ENCODE measurements around the gene LGALSL.

The LGALSL gene

DNA sequence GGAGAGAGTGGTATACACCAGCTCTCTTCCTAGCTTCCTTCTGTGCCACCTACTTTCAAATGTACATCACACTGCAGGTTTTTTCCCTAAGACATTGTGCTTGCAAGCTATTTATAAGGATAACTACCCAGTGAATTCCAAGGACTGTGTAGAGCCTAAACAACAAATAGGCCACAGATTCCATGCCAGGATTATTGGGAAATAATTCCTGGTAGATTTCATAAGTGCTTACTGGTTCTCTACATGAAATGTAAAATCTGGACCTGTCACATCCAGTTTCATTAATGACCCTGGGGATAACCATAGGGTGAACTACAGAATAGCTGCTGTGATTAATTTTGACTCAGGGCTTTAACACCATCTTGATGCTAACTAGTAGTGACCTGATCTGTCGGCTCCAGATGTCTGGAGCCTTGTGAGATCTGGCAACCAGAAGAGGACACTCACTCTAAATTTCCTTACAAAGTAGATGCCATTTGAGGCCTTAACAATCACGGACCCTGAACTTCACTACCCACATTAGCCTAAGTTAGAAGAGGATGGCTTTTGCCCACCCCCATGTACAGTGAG, 34.3 kb upstream of the LGALSL start:
- no peak overlapping the region for H3K9ac ChIP-seq (ENCODE audit: low read length in 5 of 5)
- no peaks in the 10 kb centered on the region for H3K27me3 ChIP-seq (ENCODE audit: control insufficient read depth in 5 of 5, insufficient read depth in 4 of 5, low read length in 5 of 5)
- H3K27ac ChIP-seq (ENCODE audit: low read depth, low read length), result no peak overlapping the region
- no peaks in the 10 kb centered on the region for H3K36me3 ChIP-seq (ENCODE audit: control insufficient read depth in 5 of 5, insufficient read depth in 5 of 5, low read length in 5 of 5)
- H3K4me1 ChIP-seq (ENCODE audit: control insufficient read depth in 5 of 5, insufficient read depth in 5 of 5, low read length in 5 of 5), result peaks cover 3 to 17% (median 11%) of the 10 kb centered on the region in 5 donors
- H3K9me3 ChIP-seq (ENCODE audit: control insufficient read depth in 5 of 5, low read length in 5 of 5), result no peaks in the 10 kb centered on the region
- H3K4me3 ChIP-seq (ENCODE audit: low read depth in 1 of 5, low read length in 5 of 5), result no peak overlapping the region

DNA sequence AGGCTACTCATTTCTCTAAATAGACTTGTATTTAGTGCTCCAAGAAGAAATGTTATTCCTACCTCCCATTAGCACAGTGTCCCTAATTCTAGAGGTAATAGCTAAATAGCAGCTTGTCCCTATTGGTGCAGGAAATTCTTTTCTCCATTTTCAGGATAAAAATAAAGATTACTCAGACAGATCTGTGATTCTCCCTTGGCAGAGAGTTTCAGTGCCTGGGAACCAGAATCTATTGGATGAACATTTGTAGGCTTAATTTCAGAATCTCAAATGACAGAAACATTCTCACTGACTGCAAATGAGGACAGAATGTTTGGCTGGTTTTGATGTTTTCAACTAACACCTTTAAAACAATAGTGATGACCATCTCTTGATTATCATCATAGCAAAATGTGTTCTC, 33.3 kb upstream of the LGALSL start:
- H3K9ac ChIP-seq (ENCODE audit: low read length in 5 of 5), result no peak overlapping the region
- no peaks in the 10 kb centered on the region for H3K9me3 ChIP-seq (ENCODE audit: control insufficient read depth in 5 of 5, low read length in 5 of 5)
- no peaks in the 10 kb centered on the region for H3K27me3 ChIP-seq (ENCODE audit: control insufficient read depth in 5 of 5, insufficient read depth in 4 of 5, low read length in 5 of 5)
- H3K27ac ChIP-seq (ENCODE audit: low read depth, low read length), result no peak overlapping the region
- H3K4me1 ChIP-seq (ENCODE audit: control insufficient read depth in 5 of 5, insufficient read depth in 5 of 5, low read length in 5 of 5), result peaks cover 0 to 8% (median 4%) of the 10 kb centered on the region in 5 donors
- no peaks in the 10 kb centered on the region for H3K36me3 ChIP-seq (ENCODE audit: control insufficient read depth in 5 of 5, insufficient read depth in 5 of 5, low read length in 5 of 5)
- H3K4me3 ChIP-seq (ENCODE audit: low read depth in 1 of 5, low read length in 5 of 5), result no peak overlapping the region

DNA sequence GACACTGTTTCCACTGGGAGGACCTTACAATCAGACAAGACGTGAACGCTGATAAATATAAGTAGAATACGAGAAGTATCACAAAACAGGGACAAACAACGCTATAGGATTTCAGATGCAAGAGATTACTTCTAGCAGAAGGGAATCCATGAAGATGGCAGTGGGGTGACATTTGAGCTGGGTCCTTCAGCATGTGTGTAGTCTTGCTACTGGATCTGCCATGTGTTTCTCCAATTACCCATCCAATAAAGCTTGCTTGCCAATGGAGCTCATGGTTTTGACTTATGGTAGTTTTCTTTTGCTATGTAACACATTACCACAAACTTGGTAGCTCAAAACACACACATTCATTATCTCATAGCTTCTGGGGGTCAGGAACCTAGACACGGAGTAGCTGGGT, 32.8 kb upstream of the LGALSL start:
- Histone ChIP-seq H3K27ac (ENCODE audit: low read depth, low read length) (no peak overlapping the region), H3K4me1 (ENCODE audit: control insufficient read depth in 5 of 5, insufficient read depth in 5 of 5, low read length in 5 of 5) (peaks cover 0 to 8% (median 4%) of the 10 kb centered on the region in 5 donors), H3K9me3 (ENCODE audit: control insufficient read depth in 5 of 5, low read length in 5 of 5) (no peaks in the 10 kb centered on the region), H3K9ac (ENCODE audit: low read length in 5 of 5) (no peak overlapping the region), H3K36me3 (ENCODE audit: control insufficient read depth in 5 of 5, insufficient read depth in 5 of 5, low read length in 5 of 5) (no peaks in the 10 kb centered on the region), H3K4me3 (ENCODE audit: low read depth in 1 of 5, low read length in 5 of 5) (no peak overlapping the region), H3K27me3 (ENCODE audit: control insufficient read depth in 5 of 5, insufficient read depth in 4 of 5, low read length in 5 of 5) (no peaks in the 10 kb centered on the region)

DNA sequence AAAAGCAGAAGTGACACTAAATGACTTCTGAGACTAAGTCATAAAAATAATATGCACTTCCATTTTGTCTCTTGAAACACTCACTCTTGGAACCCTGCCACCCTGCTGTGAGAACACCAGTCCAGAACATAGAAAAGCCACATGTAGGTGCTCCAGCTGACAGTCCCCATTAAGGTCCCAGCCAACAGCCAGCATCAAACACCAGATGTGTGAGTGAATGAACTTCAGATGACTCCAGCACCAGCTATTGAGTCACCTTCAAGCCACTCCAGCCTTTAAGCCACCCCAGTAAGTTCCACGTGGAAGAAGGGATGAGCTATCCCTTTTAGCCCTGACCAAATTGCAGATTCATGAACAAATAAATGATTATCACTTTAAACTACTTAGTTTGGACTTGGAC, 31.5 kb upstream of the LGALSL start:
- H3K27ac ChIP-seq (ENCODE audit: low read depth, low read length), result no peak overlapping the region
- no peak overlapping the region for H3K4me3 ChIP-seq (ENCODE audit: low read depth in 1 of 5, low read length in 5 of 5)
- H3K4me1 ChIP-seq (ENCODE audit: control insufficient read depth in 5 of 5, insufficient read depth in 5 of 5, low read length in 5 of 5), result peaks cover 0 to 8% (median 4%) of the 10 kb centered on the region in 5 donors
- no peaks in the 10 kb centered on the region for H3K36me3 ChIP-seq (ENCODE audit: control insufficient read depth in 5 of 5, insufficient read depth in 5 of 5, low read length in 5 of 5)
- no peaks in the 10 kb centered on the region for H3K9me3 ChIP-seq (ENCODE audit: control insufficient read depth in 5 of 5, low read length in 5 of 5)
- no peaks in the 10 kb centered on the region for H3K27me3 ChIP-seq (ENCODE audit: control insufficient read depth in 5 of 5, insufficient read depth in 4 of 5, low read length in 5 of 5)
- H3K9ac ChIP-seq (ENCODE audit: low read length in 5 of 5), result no peak overlapping the region

DNA sequence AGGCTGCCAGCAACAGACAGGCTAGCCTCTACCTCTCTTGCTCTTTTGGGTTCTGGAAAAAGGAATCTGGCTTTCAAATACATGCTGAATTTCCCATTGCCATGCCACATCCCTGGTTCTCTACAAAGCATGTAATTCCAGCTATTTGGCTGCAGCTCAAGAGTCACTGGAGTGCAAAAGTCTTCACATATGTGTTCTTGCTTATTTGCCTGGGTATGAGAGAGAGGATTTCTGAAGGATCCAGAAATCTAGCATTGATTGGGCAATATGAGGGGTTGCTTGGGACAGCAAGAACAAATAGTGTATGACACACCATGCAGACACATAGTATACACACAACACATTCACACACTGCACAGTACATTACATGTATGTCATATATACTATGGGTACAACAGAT, 30.7 kb upstream of the LGALSL start:
- H3K27me3 ChIP-seq (ENCODE audit: control insufficient read depth in 5 of 5, insufficient read depth in 4 of 5, low read length in 5 of 5), result no peaks in the 10 kb centered on the region
- H3K4me3 ChIP-seq (ENCODE audit: low read depth in 1 of 5, low read length in 5 of 5), result no peak overlapping the region

DNA sequence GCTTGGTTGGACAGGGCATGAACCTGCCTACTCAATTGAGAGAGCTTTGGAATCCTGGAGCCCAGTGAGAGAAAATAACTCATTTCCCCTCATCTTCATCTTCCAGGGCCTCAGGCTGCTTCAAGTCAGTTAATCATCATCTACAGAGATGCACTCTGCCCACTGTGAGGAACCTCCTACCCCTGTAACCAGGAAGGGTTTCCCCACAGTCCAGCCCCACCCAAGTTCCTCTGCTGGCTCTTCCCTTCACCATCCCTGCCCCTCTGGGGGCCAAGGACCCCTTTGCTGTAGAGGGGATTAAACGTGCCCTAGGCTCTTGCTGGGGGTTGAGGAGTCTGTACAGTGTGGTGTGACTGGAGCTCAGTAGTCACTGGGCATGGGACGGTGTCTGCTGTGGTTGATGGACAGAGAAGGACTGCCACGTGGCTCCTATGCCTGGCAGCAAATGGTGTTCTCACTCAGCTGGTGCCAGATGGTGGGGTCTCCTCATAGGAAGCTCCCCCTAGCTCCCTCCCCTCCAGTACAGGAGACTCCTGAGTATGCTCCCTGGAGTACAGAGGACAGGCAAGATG, 29.5 kb upstream of the LGALSL start:
- Histone ChIP-seq H3K27ac (ENCODE audit: low read depth, low read length) (no peak overlapping the region), H3K27me3 (ENCODE audit: control insufficient read depth in 5 of 5, insufficient read depth in 4 of 5, low read length in 5 of 5) (no peaks in the 10 kb centered on the region), H3K36me3 (ENCODE audit: control insufficient read depth in 5 of 5, insufficient read depth in 5 of 5, low read length in 5 of 5) (no peaks in the 10 kb centered on the region), H3K4me3 (ENCODE audit: low read depth in 1 of 5, low read length in 5 of 5) (no peak overlapping the region), H3K9me3 (ENCODE audit: control insufficient read depth in 5 of 5, low read length in 5 of 5) (no peaks in the 10 kb centered on the region), H3K9ac (ENCODE audit: low read length in 5 of 5) (no peak overlapping the region), H3K4me1 (ENCODE audit: control insufficient read depth in 5 of 5, insufficient read depth in 5 of 5, low read length in 5 of 5) (peaks cover 0 to 8% (median 4%) of the 10 kb centered on the region in 5 donors)

More for the DNA sequence above, 30.7 kb upstream of the LGALSL start:
- Histone ChIP-seq H3K9me3 (ENCODE audit: control insufficient read depth in 5 of 5, low read length in 5 of 5) (no peaks in the 10 kb centered on the region), H3K36me3 (ENCODE audit: control insufficient read depth in 5 of 5, insufficient read depth in 5 of 5, low read length in 5 of 5) (no peaks in the 10 kb centered on the region), H3K9ac (ENCODE audit: low read length in 5 of 5) (no peak overlapping the region), H3K4me1 (ENCODE audit: control insufficient read depth in 5 of 5, insufficient read depth in 5 of 5, low read length in 5 of 5) (peaks cover 0 to 8% (median 4%) of the 10 kb centered on the region in 5 donors), H3K27ac (ENCODE audit: low read depth, low read length) (no peak overlapping the region)

DNA sequence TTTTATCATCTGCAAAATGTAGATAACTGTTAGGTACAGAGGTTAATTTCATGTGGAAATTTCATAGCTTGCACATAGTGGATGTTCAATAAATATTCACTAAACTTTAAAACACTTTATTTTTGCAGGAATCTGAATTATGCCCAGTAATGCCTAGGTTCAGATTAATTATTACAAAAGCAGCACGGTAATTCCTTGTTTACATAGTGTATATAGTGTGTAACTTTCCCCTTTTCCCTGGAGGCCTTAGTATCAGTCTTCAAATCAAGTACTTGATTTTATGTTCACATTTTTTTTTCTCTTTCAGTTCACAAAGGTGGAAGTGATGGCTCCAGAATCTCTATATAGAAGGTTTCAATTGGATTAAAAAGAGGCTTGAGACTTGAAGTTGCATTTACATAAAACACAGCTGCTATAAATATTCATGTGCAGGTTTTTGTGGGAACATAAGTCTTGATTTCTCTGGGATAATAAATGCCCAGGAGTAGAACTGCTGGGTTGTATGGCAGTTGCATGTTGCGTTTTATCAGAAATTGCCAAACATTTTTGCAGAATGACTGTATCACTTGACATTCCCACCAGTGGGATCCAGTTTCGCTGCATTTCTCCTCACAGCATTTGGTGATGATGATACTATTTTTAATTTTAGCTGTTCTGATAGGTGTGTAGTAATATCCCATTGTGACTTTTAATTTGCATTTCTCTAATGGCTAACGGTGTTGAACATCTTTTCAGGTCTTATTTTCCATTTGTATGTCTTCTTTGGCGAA, 27.6 kb upstream of the LGALSL start:
- Histone ChIP-seq H3K27me3 (ENCODE audit: control insufficient read depth in 5 of 5, insufficient read depth in 4 of 5, low read length in 5 of 5) (no peaks in the 10 kb centered on the region), H3K4me3 (ENCODE audit: low read depth in 1 of 5, low read length in 5 of 5) (no peak overlapping the region), H3K9me3 (ENCODE audit: control insufficient read depth in 5 of 5, low read length in 5 of 5) (no peaks in the 10 kb centered on the region), H3K36me3 (ENCODE audit: control insufficient read depth in 5 of 5, insufficient read depth in 5 of 5, low read length in 5 of 5) (no peaks in the 10 kb centered on the region), H3K4me1 (ENCODE audit: control insufficient read depth in 5 of 5, insufficient read depth in 5 of 5, low read length in 5 of 5) (peaks cover 0 to 6% (median 0%) of the 10 kb centered on the region in 5 donors), H3K27ac (ENCODE audit: low read depth, low read length) (no peak overlapping the region), H3K9ac (ENCODE audit: low read length in 5 of 5) (no peak overlapping the region)

DNA sequence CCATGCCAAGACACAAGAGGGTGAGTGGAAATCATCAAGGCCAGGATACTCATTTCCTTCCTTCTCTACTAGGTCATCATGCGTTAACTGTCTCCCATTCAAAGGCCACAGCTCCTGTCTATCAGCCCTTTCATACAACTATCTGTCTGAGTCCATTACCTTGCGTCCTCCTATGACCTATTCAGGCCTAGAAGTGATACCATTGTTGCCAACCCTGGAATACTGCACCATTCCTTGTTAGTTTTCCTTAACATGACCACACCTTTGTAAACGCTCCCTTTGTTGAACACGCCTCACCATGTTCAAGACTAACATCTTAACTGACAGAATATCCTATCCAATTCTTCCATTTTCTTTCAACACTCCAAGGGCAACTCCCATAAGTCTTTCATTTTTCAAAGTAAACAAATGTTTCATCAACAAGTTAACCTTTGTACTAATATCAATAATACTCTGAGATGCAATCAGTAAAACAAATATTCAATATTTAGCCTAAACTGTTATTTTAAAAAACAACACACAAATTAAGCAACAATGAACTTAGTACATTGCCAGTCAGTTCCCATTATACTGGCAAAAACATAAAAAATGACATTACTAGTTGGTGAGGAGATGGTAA, 19.8 kb upstream of the LGALSL start:
- Histone ChIP-seq H3K36me3 (ENCODE audit: control insufficient read depth in 5 of 5, insufficient read depth in 5 of 5, low read length in 5 of 5) (no peaks in the 10 kb centered on the region), H3K27me3 (ENCODE audit: control insufficient read depth in 5 of 5, insufficient read depth in 4 of 5, low read length in 5 of 5) (no peaks in the 10 kb centered on the region), H3K4me1 (ENCODE audit: control insufficient read depth in 5 of 5, insufficient read depth in 5 of 5, low read length in 5 of 5) (peaks cover 0 to 4% (median 0%) of the 10 kb centered on the region in 5 donors), H3K27ac (ENCODE audit: low read depth, low read length) (no peak overlapping the region), H3K9ac (ENCODE audit: low read length in 5 of 5) (no peak overlapping the region), H3K9me3 (ENCODE audit: control insufficient read depth in 5 of 5, low read length in 5 of 5) (no peaks in the 10 kb centered on the region), H3K4me3 (ENCODE audit: low read depth in 1 of 5, low read length in 5 of 5) (no peak overlapping the region)

DNA sequence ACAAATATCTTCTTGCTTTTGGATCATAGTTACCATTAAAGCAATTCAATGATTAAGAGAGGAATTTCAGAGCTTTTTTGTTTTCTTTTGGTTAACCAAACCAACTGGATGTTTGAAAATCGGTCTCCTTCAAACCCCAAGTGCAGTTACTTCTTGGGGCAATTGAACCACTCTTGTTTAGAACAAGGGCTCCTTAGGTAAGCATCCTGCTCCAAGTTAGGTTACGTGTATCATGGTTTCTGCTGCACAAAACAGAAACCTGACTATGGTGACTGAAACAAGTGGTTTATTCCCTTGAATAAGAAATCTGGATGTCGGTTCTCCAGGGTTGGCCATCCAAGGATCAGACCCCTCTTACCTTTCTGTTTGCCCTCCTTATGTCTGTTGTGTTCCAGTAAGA, 16.1 kb upstream of the LGALSL start:
- Histone ChIP-seq H3K4me3 (ENCODE audit: low read depth in 1 of 5, low read length in 5 of 5) (no peak overlapping the region), H3K9me3 (ENCODE audit: control insufficient read depth in 5 of 5, low read length in 5 of 5) (no peaks in the 10 kb centered on the region), H3K27ac (ENCODE audit: low read depth, low read length) (no peak overlapping the region), H3K27me3 (ENCODE audit: control insufficient read depth in 5 of 5, insufficient read depth in 4 of 5, low read length in 5 of 5) (no peaks in the 10 kb centered on the region), H3K9ac (ENCODE audit: low read length in 5 of 5) (no peak overlapping the region), H3K36me3 (ENCODE audit: control insufficient read depth in 5 of 5, insufficient read depth in 5 of 5, low read length in 5 of 5) (no peaks in the 10 kb centered on the region), H3K4me1 (ENCODE audit: control insufficient read depth in 5 of 5, insufficient read depth in 5 of 5, low read length in 5 of 5) (peaks cover 0 to 4% (median 0%) of the 10 kb centered on the region in 5 donors)

DNA sequence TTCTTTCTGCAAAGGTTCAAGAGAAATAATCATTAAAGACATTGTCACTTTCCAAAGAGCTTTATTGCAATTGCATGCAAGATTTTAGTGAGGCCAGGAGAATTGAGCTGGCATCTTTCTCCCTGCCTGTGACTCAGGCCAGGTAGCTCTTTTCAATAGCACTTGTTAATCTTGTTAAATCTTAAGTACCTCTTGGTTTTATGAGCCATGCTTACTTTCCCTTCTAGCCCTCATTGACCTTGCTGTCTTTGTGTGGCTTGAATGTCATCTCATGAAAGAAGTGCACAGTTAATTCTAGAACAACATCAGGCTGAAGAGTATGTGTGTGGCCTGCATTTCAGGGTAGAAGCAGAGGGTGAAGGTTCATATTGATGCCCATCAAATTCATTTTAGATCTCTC, 14.8 kb upstream of the LGALSL start:
- no peaks in the 10 kb centered on the region for H3K27me3 ChIP-seq (ENCODE audit: control insufficient read depth in 5 of 5, insufficient read depth in 4 of 5, low read length in 5 of 5)
- H3K9me3 ChIP-seq (ENCODE audit: control insufficient read depth in 5 of 5, low read length in 5 of 5), result no peaks in the 10 kb centered on the region
- H3K27ac ChIP-seq (ENCODE audit: low read depth, low read length), result no peak overlapping the region
- no peaks in the 10 kb centered on the region for H3K4me1 ChIP-seq (ENCODE audit: control insufficient read depth in 5 of 5, insufficient read depth in 5 of 5, low read length in 5 of 5)
- no peak overlapping the region for H3K4me3 ChIP-seq (ENCODE audit: low read depth in 1 of 5, low read length in 5 of 5)
- no peaks in the 10 kb centered on the region for H3K36me3 ChIP-seq (ENCODE audit: control insufficient read depth in 5 of 5, insufficient read depth in 5 of 5, low read length in 5 of 5)
- H3K9ac ChIP-seq (ENCODE audit: low read length in 5 of 5), result no peak overlapping the region

All from subcutaneous abdominal adipose tissue (tissue), 5 donors.